Glutamatergic neuron (in vitro differentiated cells): ENCODE data around the gene ECE1. TPM values are rescaled to one million over a fixed set of nuclear protein-coding genes. Genes with fewer than 3 reads are reported as not detected.
A peak's percentile ranks its signal among the peaks of the same experiment; 100 is the strongest.
"Not testable (repeated sequence)": the region's sequence is repeated elsewhere in the genome, so short reads cannot be mapped to it uniquely, and the experiment has no call there.

ENCODE experiments used
- DNase-seq: peaks from one replicate; pipeline ENCODE4 v3.0.0; 2022
- H3K27ac Mint-ChIP-seq: one replicate; pipeline ENCODE4 v1.8.0; 2020; ENCODE audit warnings: mild to moderate bottlenecking, mixed read lengths, inconsistent platforms; ENCODE audit not compliant: unreplicated experiment
- H3K27me3 Mint-ChIP-seq: one replicate; pipeline ENCODE4 v1.8.0; 2020; ENCODE audit warnings: mild to moderate bottlenecking, moderate library complexity, mixed read lengths, inconsistent platforms; ENCODE audit not compliant: unreplicated experiment
- H3K36me3 Mint-ChIP-seq: one replicate; pipeline ENCODE4 v1.8.0; 2020; ENCODE audit warnings: mild to moderate bottlenecking, mixed read lengths, inconsistent platforms; ENCODE audit not compliant: unreplicated experiment
- H3K4me1 Mint-ChIP-seq: one replicate; pipeline ENCODE4 v1.8.0; 2020; ENCODE audit warnings: mild to moderate bottlenecking, low read depth, mixed read lengths, inconsistent platforms; ENCODE audit not compliant: unreplicated experiment
- H3K4me3 Mint-ChIP-seq: one replicate; pipeline ENCODE4 v1.8.0; 2020; ENCODE audit warnings: mild to moderate bottlenecking, mixed read lengths, inconsistent platforms; ENCODE audit not compliant: unreplicated experiment
- H3K9me3 Mint-ChIP-seq: one replicate; pipeline ENCODE4 v1.8.0; 2020; ENCODE audit warnings: mild to moderate bottlenecking, moderate library complexity, mixed read lengths, inconsistent platforms; ENCODE audit not compliant: unreplicated experiment
- CTCF ChIP-seq: fragments of 200-600 bp; sonication (generic); IDR thresholded peaks from one replicate; pipeline ENCODE4 v1.5.0; 2021; ENCODE audit not compliant: partially characterized antibody, unreplicated experiment
- total RNA-seq: library from RNA; stranded (reverse); fragmentation: NEBNext Ultra II Directional; extraction: Animal tissue kit (Norgen Biotek cat#: 25700); gene quantifications from one replicate; pipeline ENCODE4 v1.2.1, GENCODE V29; 2021; ENCODE audit not compliant: unreplicated experiment

Gene ECE1
- total RNA-seq, 1 donor from 2014 or later: 36.1 TPM

GRCh38 chr1:21236178-21236577 is 54.1 kb downstream of the ECE1 start:
- Mint-ChIP-seq H3K27ac (no peak overlapping the region), H3K9me3 (no peaks in the 10 kb centered on the region), H3K4me1 (no peaks in the 10 kb centered on the region), H3K36me3 (no peaks in the 10 kb centered on the region), H3K27me3 (peaks cover 2% of the 10 kb centered on the region), H3K4me3 (no peak overlapping the region)
- no peak for DNase-seq
- TF ChIP-seq CTCF: no peak

GRCh38 chr1:21234779-21235178 is 55.5 kb downstream of the ECE1 start:
- no peaks in the 10 kb centered on the region for H3K36me3 Mint-ChIP-seq
- H3K27ac Mint-ChIP-seq: no peak overlapping the region
- peaks cover 2% of the 10 kb centered on the region for H3K27me3 Mint-ChIP-seq
- TF ChIP-seq CTCF: no peak
- no peak for DNase-seq
- no peaks in the 10 kb centered on the region for H3K4me1 Mint-ChIP-seq
- H3K9me3 Mint-ChIP-seq: no peaks in the 10 kb centered on the region
- H3K4me3 Mint-ChIP-seq: no peak overlapping the region

GRCh38 chr1:21233490-21233889 is 56.8 kb downstream of the ECE1 start:
- H3K4me1 Mint-ChIP-seq: no peaks in the 10 kb centered on the region
- H3K27ac Mint-ChIP-seq: no peak overlapping the region
- no peak for TF ChIP-seq CTCF
- H3K36me3 Mint-ChIP-seq: no peaks in the 10 kb centered on the region
- peaks cover 2% of the 10 kb centered on the region for H3K27me3 Mint-ChIP-seq
- H3K4me3 Mint-ChIP-seq: no peak overlapping the region
- no peaks in the 10 kb centered on the region for H3K9me3 Mint-ChIP-seq
- no peak for DNase-seq

- Mint-ChIP-seq H3K9me3 (no peaks in the 10 kb centered on the region), H3K36me3 (no peaks in the 10 kb centered on the region), H3K4me3 (no peak overlapping the region), H3K27ac (no peak overlapping the region), H3K27me3 (peaks cover 2% of the 10 kb centered on the region), H3K4me1 (no peaks in the 10 kb centered on the region)
- TF ChIP-seq CTCF: peak; percentile 92
- peak; percentile 42 for DNase-seq
Observed at GRCh38 chr1:21232044-21232443, 58.2 kb downstream of the ECE1 start.

GRCh38 chr1:21229246-21230000 is 60.8 kb downstream of the ECE1 start:
- no peak for DNase-seq
- H3K4me1 Mint-ChIP-seq: no peaks in the 10 kb centered on the region
- H3K27ac Mint-ChIP-seq: no peak overlapping the region
- H3K4me3 Mint-ChIP-seq: no peak overlapping the region
- TF ChIP-seq CTCF: no peak
- no peaks in the 10 kb centered on the region for H3K36me3 Mint-ChIP-seq
- peaks cover 1% of the 10 kb centered on the region for H3K9me3 Mint-ChIP-seq
- H3K27me3 Mint-ChIP-seq: peaks cover 2% of the 10 kb centered on the region

GRCh38 chr1:21228224-21228623 is 62.0 kb downstream of the ECE1 start:
- H3K4me3 Mint-ChIP-seq, H3K9me3 Mint-ChIP-seq, H3K4me1 Mint-ChIP-seq, H3K36me3 Mint-ChIP-seq, DNase-seq, H3K27ac Mint-ChIP-seq, H3K27me3 Mint-ChIP-seq: not testable (repeated sequence)
